ENCODE measurements around the gene HIVEP3. TPM values are rescaled to one million over a fixed set of nuclear protein-coding genes. Genes with fewer than 3 reads are reported as not detected.
A peak's percentile ranks its signal among the peaks of the same experiment; 100 is the strongest.

Gene HIVEP3
- total RNA-seq, 1 donor from 2014 or later, result 1.8 TPM

GRCh38 chr1:41791667-41792484 is 126.8 kb downstream of the HIVEP3 start:
- DNase-seq (ENCODE audit: low read depth in 2 of 2), result no peak

DNA sequence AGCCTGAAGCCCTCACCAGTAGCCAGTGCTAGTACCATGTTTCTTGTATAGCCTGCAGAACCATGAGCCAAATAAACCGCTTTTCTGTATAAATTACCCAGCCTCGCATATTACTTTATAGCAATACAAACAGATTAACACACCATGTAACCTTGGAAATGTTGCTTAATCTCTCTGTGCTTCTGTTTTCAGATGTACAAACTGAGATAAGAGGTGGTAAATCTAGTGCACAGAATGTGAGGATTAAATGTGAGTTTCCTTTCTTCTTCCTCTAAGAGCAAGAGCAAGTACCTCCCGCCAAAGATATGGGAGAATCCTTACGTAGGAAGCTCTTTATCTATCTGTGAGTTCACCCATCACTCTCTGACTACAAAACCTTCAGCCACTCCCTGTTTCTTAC is 128.4 kb downstream of the HIVEP3 start:
- DNase-seq (ENCODE audit: low read depth in 2 of 2), result no peak

DNA sequence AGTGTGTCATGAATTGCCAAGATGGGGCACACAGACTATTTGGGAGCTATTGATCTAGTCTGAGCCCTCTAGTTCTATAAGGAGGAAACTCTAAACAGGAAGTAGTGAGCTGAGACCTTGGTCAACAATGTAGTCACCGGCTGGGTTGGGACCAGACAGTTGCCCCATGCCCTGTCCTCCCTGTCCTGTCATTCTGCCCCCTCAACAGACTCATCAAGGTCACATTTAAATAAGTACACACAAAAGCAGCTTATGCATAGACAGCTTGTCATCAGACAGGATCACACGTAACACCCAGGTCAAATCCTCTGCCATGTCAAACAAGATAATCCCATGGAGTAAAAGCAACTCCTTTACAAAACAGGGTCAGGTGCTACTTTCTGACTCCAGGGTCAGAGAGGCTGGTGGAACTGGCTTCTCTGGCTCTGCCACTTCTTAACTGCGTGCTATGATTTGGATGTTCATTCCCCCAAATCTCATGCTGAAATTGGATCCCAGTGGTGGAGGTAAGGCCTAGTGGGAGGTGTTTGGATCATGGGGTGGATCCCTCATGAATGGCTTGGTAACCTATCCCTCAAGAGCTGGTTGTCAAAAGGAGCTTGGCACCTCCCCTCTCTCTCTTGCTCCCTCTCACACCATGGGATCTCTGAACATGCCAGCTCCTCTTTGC is 128.9 kb downstream of the HIVEP3 start:
- DNase-seq (ENCODE audit: low read depth in 2 of 2), result no peak

- no peak for DNase-seq (ENCODE audit: low read depth in 2 of 2)
Observed at GRCh38 chr1:41788427-41788826, 130.3 kb downstream of the HIVEP3 start.

DNA sequence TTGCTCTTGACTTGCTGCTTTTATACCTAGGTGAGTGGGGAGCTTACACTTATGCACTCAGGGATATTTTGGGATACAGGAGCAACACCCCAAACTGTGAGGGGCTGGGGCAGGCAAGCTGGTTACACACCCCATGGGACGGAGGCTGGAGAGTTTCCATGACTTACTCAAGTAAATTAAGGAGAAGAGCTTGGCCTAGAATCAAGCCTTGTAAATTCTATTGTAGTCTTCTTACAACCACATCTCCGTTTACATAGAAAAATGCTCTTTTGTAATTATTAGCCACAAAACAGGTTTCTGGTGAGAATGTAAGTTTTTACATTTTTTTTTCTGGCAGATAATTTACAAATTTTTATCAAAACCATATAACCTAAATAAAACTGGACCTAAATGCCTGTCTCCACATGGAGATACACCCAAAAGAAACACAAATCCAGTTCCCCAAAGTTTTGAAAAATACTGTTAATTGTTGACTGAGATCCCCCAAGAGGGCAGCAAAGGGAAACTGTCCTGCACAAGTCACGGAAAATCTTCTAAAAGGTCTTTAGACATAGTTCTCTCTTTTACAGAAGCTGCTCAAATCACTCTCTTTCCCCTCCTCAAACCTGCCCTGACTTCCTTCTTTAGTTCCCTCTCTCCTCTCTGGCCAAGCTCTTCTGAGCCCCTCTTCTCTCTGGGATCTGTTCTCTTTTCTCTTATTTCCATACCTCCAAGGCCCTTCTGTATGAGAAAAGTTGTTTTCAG is 134.0 kb downstream of the HIVEP3 start:
- DNase-seq (ENCODE audit: low read depth in 2 of 2), result no peak

- peak; percentile 9 to 78 for DNase-seq (ENCODE audit: low read depth in 2 of 2)
Observed at GRCh38 chr1:41783189-41783639, 135.5 kb downstream of the HIVEP3 start.

GRCh38 chr1:41780916-41781315 is 137.8 kb downstream of the HIVEP3 start:
- DNase-seq (ENCODE audit: low read depth in 2 of 2), result no peak

DNA sequence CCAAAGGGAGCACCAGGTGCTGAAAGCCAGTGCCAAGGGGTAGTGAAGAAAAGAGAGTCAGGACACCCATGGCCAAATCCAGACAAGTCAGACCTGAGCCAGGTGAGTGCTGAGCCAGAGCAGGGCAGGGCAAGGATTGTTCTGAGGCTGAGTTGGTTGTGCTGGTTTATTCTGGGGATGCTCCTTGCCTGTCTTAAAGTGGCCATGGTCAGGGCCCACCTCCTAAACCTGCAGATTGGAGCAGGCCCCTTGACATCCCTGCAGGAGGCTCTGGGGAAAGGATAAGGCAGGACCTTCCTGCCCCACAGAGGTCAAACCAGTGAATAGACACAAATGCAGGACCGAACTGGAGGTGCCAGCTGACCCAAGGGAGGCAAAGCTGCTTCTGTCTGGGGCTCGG is 138.4 kb downstream of the HIVEP3 start:
- no peak for DNase-seq (ENCODE audit: low read depth in 2 of 2)

DNA sequence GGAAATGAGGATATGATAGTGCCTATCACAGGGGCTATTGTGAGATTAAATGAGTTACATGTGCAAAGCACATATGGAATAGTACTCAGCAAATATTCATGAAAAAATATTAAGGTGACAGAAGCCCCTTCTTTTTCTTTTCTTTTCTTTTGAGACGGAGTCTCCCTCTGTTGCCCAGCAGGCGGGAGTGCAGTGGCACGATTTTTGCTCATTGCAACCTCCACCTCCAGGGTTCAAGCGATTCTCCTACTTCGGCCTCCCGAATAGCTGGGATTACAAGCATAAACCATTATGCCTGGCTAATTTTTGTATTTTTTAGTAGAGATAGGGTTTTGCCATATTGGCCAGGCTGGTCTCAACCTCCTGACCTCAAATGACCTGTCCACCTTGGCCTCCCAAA is 139.4 kb downstream of the HIVEP3 start:
- DNase-seq (ENCODE audit: low read depth in 2 of 2), result no peak

DNA sequence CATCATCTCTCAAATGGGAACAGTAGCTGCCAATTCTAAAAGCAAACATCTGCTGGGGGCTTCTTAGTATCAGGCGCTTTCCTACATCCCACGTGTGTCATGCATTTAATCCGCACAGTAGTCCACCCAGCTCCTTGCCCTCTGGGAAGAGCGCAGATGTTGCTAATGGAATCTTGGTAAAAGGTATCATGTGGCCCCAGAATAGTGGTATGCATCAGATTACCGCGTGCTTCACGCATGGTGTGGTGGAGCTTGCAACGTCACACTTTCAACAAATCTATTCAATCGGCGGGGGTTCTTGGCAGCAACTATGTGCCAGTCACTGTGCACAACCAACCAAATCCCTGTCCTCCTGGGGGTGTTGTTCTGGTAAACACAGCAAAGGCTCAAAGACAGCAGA is 141.0 kb downstream of the HIVEP3 start:
- no peak for DNase-seq (ENCODE audit: low read depth in 2 of 2)

GRCh38 chr1:41776891-41777441 is 141.8 kb downstream of the HIVEP3 start:
- DNase-seq (ENCODE audit: low read depth in 2 of 2), result no peak

- no peak for DNase-seq (ENCODE audit: low read depth in 2 of 2)
Observed at GRCh38 chr1:41775956-41776585, 142.7 kb downstream of the HIVEP3 start.

- no peak for DNase-seq (ENCODE audit: low read depth in 2 of 2)
Observed at GRCh38 chr1:41774471-41774990, 144.2 kb downstream of the HIVEP3 start.

GRCh38 chr1:41773842-41774241 is 144.9 kb downstream of the HIVEP3 start:
- no peak for DNase-seq (ENCODE audit: low read depth in 2 of 2)

DNA sequence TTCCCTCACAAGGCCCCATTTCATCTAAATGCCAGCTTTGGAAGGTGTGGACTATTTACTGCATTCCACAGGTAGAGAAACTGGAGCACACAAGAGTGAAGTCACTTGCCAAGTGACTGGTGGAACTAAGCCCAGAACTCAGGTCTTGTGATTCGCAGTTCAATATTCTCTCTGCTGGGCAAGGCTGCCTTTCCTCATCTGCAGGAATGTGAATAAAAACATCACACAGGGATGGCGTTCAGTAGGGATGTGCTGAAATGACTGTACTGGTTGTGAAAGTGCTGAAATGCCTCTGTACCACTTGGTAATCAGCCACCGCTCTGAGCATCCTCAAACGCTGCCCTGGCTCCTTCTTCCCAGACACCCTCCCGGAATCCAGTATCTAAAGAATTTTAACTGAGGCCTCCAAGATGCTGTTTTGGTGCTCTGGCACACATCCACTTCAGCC is 145.6 kb downstream of the HIVEP3 start:
- DNase-seq (ENCODE audit: low read depth in 2 of 2), result no peak

- no peak for DNase-seq (ENCODE audit: low read depth in 2 of 2)
Observed at GRCh38 chr1:41769068-41769467, 149.7 kb downstream of the HIVEP3 start.

- no peak for DNase-seq (ENCODE audit: low read depth in 2 of 2)
Observed at GRCh38 chr1:41768583-41768982, 150.1 kb downstream of the HIVEP3 start.

GRCh38 chr1:41767534-41768525 is 150.9 kb downstream of the HIVEP3 start:
- no peak for DNase-seq (ENCODE audit: low read depth in 2 of 2)

GRCh38 chr1:41766546-41766945 is 152.2 kb downstream of the HIVEP3 start:
- DNase-seq (ENCODE audit: low read depth in 2 of 2), result no peak

- DNase-seq (ENCODE audit: low read depth in 2 of 2), result no peak
Observed at GRCh38 chr1:41766041-41766440, 152.7 kb downstream of the HIVEP3 start.
